Activated CD8-positive, alpha-beta T cell treated with anti-CD3 and anti-CD28 coated beads for 36 hours (primary cell): Measurements from ENCODE around the gene SS18L1. TPM values are rescaled to one million over a fixed set of nuclear protein-coding genes. Genes with fewer than 3 reads are reported as not detected.

Source experiments
- ATAC-seq: fragments of 200-7000 bp; cut with Tn5 transposase; one replicate; pipeline ENCODE4 v1.10.0; 2021; ENCODE audit warnings: mild to moderate bottlenecking, moderate library complexity
- CTCF ChIA-PET: fragments of 350-600 bp; sonication (Branson Sonifier 250); formaldehyde crosslinking; loops from one replicate; lab custom pipeline; 2021; ENCODE audit warnings: antibody characterized with exemption; lab: Charles Lee
- POLR2A ChIA-PET: fragments of 350-600 bp; sonication (Branson Sonifier 250); formaldehyde crosslinking; loops from one replicate; lab custom pipeline; 2021; ENCODE audit warnings: antibody characterized with exemption; lab: Charles Lee
- DNase-seq: peaks from one replicate; pipeline ENCODE4 v3.0.0-alpha.2; 2020
- H3K27ac Mint-ChIP-seq: one replicate; pipeline ENCODE4 v1.8.0; 2021; ENCODE audit warnings: mild to moderate bottlenecking, mixed read lengths
- H3K27me3 Mint-ChIP-seq: one replicate; pipeline ENCODE4 v1.8.0; 2021; ENCODE audit warnings: mixed read lengths
- H3K36me3 Mint-ChIP-seq: one replicate; pipeline ENCODE4 v1.8.0; 2021; ENCODE audit warnings: low read depth, mixed read lengths
- H3K4me1 Mint-ChIP-seq: one replicate; pipeline ENCODE4 v1.8.0; 2021; ENCODE audit warnings: low read depth, mixed read lengths
- H3K4me3 Mint-ChIP-seq: one replicate; pipeline ENCODE4 v1.8.0; 2021; ENCODE audit warnings: mild to moderate bottlenecking, moderate library complexity, mixed read lengths
- H3K9me3 Mint-ChIP-seq: one replicate; pipeline ENCODE4 v1.8.0; 2021; ENCODE audit warnings: mixed read lengths
- CTCF ChIP-seq: fragments of 200-600 bp; IDR thresholded peaks from one replicate; pipeline ENCODE4 v1.8.0; 2022; ENCODE audit warnings: antibody characterized with exemption, mild to moderate bottlenecking
- intact Hi-C: fragments of 100-400 bp; cut with micrococcal nuclease; formaldehyde crosslinking; loops from one replicate; pipeline ENCODE4 v1.10.0; 2022
- total RNA-seq, 2 experiments: library from RNA; stranded (reverse); gene quantifications; one replicate each; pipeline ENCODE4 v1.2.3, GENCODE V29; 2021

The SS18L1 gene
- total RNA-seq, 2 experiments from 2014 or later: 15.3 to 16.1 TPM

GRCh38 chr20:62142252-62143080 lies 1.1 kb upstream of the SS18L1 start:
- Mint-ChIP-seq H3K36me3 (peaks cover 47% of the 10 kb centered on the region), H3K27me3 (no peaks in the 10 kb centered on the region), H3K9me3 (no peaks in the 10 kb centered on the region), H3K4me3 (peak overlapping the region; percentile 84), H3K4me1 (peaks cover 53% of the 10 kb centered on the region), H3K27ac (peak overlapping the region; percentile 89)
- ATAC-seq (peak; percentile 3), DNase-seq (no peak)
- TF ChIP-seq CTCF: no peak
- ChIA-PET CTCF (interaction anchor here (0.8 to 3.1 kb wide), 9 partner anchors 10 to 240 kb away, joined by 3 to 13 read pairs (median 4); no protein-coding TSS in a partner anchor), POLR2A (interaction anchor here (0.7 to 3.1 kb wide), 12 partner anchors 10 to 116 kb away, joined by 3 to 13 read pairs (median 4); partner anchors contain the start of genes LSM14B and TAF4)
- intact Hi-C loops: no loop called here

- CTCF ChIA-PET: interaction anchor here (1.7 to 2.0 kb wide), 2 partner anchors 13 to 133 kb away, joined by 5 to 6 read pairs; no protein-coding TSS in a partner anchor
- POLR2A ChIA-PET: interaction anchor here (0.9 to 1.4 kb wide), 7 partner anchors 12 to 82 kb away, joined by 3 to 4 read pairs (median 3); partner anchors contain the start of genes MTG2 and TAF4
- no peaks in the 10 kb centered on the region for H3K9me3 Mint-ChIP-seq
- peak overlapping the region; percentile 66 for H3K27ac Mint-ChIP-seq
- peak overlapping the region; percentile 80 for H3K4me3 Mint-ChIP-seq
- intact Hi-C loops: no loop called here
- no peak for TF ChIP-seq CTCF
- DNase-seq (peak; percentile 65), ATAC-seq (peak; percentile 20)
- no peaks in the 10 kb centered on the region for H3K27me3 Mint-ChIP-seq
- peaks cover 30% of the 10 kb centered on the region for H3K36me3 Mint-ChIP-seq
- H3K4me1 Mint-ChIP-seq: peaks cover 44% of the 10 kb centered on the region
Measured at GRCh38 chr20:62143957-62144825, 622 bp downstream of the SS18L1 start.

- no peak for TF ChIP-seq CTCF
- H3K4me3 Mint-ChIP-seq: no peak overlapping the region
- no peak overlapping the region for H3K27ac Mint-ChIP-seq
- no peak for DNase-seq
- POLR2A ChIA-PET: interaction anchor here (1.1 to 1.4 kb wide), 3 partner anchors 19 to 39 kb away, joined by 3 to 4 read pairs (median 3); partner anchors contain the start of gene MTG2
- peaks cover 34% of the 10 kb centered on the region for H3K4me1 Mint-ChIP-seq
- intact Hi-C loops: no loop called here
- H3K36me3 Mint-ChIP-seq: peaks cover 16% of the 10 kb centered on the region
- H3K9me3 Mint-ChIP-seq: no peaks in the 10 kb centered on the region
- no peak for ATAC-seq
- CTCF ChIA-PET: interaction anchor here (1.7 kb wide), 1 partner anchor 135 kb away, joined by 5 read pairs; no protein-coding TSS in a partner anchor
- H3K27me3 Mint-ChIP-seq: no peaks in the 10 kb centered on the region
Measured at GRCh38 chr20:62145688-62146018, 2.1 kb downstream of the SS18L1 start.

GRCh38 chr20:62146019-62146755 lies 2.6 kb downstream of the SS18L1 start:
- POLR2A ChIA-PET: no interaction called here
- intact Hi-C loops: no loop called here
- ATAC-seq (no peak), DNase-seq (no peak)
- CTCF ChIA-PET: interaction anchor here (1.7 kb wide), 1 partner anchor 135 kb away, joined by 5 read pairs; no protein-coding TSS in a partner anchor
- no peaks in the 10 kb centered on the region for H3K27me3 Mint-ChIP-seq
- H3K36me3 Mint-ChIP-seq: peaks cover 13% of the 10 kb centered on the region
- TF ChIP-seq CTCF: no peak
- no peak overlapping the region for H3K4me3 Mint-ChIP-seq
- no peak overlapping the region for H3K27ac Mint-ChIP-seq
- H3K4me1 Mint-ChIP-seq: peaks cover 31% of the 10 kb centered on the region
- no peaks in the 10 kb centered on the region for H3K9me3 Mint-ChIP-seq
